ENCODE results near the gene CCDC68.
"Not testable (repeated sequence)": the region's sequence is repeated elsewhere in the genome, so short reads cannot be mapped to it uniquely, and the experiment has no call there.

CCDC68 gene, protein sequence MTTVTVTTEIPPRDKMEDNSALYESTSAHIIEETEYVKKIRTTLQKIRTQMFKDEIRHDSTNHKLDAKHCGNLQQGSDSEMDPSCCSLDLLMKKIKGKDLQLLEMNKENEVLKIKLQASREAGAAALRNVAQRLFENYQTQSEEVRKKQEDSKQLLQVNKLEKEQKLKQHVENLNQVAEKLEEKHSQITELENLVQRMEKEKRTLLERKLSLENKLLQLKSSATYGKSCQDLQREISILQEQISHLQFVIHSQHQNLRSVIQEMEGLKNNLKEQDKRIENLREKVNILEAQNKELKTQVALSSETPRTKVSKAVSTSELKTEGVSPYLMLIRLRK

DNA sequence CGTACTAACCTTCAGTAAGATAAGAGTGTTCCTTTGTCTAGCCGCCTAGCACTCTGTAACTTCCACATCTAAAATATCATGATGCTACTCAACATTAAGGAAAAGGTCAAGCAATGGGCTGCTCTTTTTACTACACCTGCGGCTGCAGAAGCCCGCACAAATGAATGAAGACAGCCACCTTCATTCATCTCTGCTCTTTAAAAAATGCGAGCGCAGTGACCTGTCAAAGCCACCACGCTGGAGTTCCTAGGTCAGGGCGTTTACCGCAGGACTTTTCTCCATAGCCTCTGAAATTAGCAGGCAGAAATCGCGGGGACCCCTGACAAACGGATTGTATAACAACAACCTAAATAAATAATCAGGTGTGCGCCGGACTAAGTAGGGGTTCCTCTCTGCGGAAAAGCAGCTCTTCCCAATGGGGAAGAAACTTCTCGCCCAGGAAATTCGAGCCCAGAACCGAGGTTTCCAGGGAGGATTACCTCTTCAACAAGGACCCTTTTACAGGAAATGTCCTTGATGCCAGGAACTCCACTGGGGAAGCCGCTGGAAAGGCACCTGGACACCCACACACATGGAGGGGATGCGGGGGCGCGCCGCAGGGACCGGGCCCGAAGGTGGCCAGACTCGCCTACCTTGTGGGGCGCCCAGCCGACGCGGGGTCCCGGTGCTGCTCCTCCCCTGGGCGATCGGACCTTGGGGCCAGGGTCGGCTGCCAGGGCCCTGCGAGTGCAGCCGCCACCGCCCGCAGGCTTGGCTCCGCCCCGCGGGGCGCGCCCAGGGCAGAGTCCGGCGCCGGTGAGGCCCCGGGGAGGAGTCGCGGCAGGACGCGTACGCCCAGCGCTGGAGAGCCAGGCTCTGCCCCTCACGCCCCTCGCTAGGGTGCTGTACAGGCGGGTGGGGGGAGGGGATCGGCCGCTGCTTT lies at the start of gene CCDC68:
Gene CCDC68 (minus strand): TSS at position 758 of the 922 bp plus-strand sequence. CDS start 16,670 bp downstream, outside the sequence.
- no peak for DNase-seq (ENCODE audit: low read depth in 2 of 2, low spot score in 1 of 2)

DNA sequence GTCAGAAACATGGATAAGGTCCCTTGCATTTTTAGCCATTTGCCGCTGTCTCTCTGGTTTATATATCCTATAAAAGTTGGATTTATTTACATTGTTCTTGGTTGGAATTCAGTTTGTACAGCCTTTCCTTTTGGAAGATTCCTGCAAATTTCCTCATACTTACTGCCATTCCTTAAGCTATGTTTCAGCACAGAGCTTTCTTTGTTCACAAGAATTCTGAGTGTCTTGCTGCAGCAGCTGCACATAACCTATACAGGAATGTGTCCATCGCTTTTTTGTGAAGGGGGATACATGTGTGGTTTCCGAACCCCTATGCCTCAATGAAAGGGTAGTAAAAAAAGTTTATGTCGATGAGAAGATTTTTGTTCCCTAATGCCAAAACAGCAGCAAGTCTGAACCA lies 48.3 kb upstream of the CCDC68 start:
- DNase-seq (ENCODE audit: low read depth in 2 of 2, low spot score in 1 of 2), result no peak

- no peak for DNase-seq (ENCODE audit: low read depth in 2 of 2, low spot score in 1 of 2)
Measured at GRCh38 chr18:55003695-55004094, 44.4 kb upstream of the CCDC68 start.

DNA sequence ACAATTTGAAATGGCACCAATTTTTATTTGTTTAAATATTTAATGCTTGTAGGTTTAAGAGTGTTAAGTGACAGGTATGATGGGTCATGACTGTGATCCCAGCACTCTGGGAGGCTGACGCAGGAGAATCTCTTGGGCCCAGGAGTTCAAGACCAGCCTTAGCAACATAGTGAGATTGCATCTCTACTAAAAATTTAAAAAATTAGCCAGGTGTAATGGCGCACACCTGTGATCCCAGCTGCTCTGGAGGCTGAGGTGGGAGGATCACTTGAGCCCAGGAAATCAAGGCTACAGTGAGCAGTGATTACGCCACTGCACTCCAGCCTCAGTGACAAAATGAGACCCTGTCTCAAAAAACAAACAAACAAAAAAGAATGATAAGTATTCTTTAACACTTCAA lies 43.0 kb upstream of the CCDC68 start:
- no peak for DNase-seq (ENCODE audit: low read depth in 2 of 2, low spot score in 1 of 2)

GRCh38 chr18:55001394-55002024 lies 42.2 kb upstream of the CCDC68 start:
- DNase-seq (ENCODE audit: low read depth in 2 of 2, low spot score in 1 of 2), result no peak

DNA sequence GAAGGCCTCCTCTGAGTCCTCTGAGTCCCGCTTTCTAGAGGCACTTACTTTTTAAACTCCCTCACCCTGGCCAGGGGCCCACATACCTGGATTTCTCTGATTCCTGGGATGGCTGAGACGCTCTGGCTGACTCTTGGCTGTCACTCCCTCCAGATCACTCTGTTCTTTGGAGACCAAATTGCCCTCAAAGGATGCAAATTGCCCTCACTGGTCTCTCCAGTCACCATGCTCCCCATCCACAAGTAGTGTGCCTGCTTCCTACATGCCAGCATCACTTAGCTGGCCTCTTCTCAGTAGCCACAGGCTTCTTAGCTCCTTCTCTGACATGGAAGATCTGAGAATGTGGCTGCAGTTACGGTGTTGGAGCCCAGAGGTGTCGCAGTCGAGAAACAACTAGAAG lies 41.3 kb upstream of the CCDC68 start:
- no peak for DNase-seq (ENCODE audit: low read depth in 2 of 2, low spot score in 1 of 2)

DNA sequence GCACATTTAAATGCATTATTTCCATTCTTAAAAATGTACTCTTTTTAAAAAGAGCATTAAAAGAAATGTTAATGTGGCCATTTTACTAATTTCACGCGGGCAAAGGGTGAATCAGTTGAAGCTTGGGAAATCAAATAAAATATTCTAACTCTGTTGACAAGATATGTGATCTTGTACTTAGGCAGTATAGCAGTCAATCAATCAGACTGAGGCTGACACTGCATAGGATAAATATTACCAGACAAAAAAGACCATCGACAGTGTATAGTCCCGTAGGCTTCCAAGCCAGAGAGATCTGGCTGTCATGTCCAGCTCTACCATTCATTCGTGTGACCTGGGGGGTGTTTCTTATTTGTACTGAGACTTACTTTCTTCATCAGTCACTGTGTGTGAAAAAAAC lies 39.8 kb upstream of the CCDC68 start:
- DNase-seq (ENCODE audit: low read depth in 2 of 2, low spot score in 1 of 2), result no peak

- DNase-seq (ENCODE audit: low read depth in 2 of 2, low spot score in 1 of 2), result no peak
Measured at GRCh38 chr18:54995421-54996143, 36.3 kb upstream of the CCDC68 start.

DNA sequence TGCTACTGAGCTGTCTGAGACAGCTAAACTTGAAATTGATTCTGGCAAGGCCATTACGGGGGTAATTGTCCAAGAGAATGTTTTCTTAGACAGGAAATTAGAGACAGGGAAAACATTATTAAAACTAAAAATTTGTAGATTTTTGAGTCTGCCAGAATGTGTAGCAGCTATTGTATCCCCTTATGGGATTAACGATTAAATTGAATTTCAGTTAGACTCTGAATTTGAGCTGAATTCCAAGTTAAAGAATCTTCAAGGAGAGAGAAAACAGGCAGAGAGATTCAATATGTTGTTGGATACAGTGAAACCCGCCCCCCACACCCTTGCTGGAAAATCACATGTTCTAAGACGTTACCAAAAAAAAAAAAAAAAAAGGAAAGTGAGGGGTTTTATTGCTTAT lies 32.7 kb upstream of the CCDC68 start:
- no peak for DNase-seq (ENCODE audit: low read depth in 2 of 2, low spot score in 1 of 2)

DNA sequence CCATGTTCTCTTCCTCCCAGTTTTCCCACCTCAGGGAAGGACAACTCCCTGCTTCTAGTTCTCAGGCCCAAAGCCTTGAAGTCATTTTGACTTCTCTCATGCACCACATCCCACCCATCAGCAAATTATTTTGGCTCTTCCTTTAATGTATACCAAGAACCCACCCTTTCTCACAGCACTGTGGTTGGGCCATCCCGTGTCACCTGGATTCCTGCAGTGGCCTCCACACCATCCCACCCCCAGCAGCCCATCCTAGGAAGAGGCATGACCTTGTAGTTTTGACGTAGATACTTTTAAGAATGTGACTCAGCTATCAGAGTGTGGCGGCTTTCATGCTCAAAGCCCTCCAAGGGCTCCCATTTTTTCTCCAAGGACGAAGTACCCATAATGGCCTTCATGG lies 25.6 kb upstream of the CCDC68 start:
- DNase-seq (ENCODE audit: low read depth in 2 of 2, low spot score in 1 of 2), result no peak

- DNase-seq (ENCODE audit: low read depth in 2 of 2, low spot score in 1 of 2), result no peak
Measured at GRCh38 chr18:54983791-54984190, 24.5 kb upstream of the CCDC68 start.

DNA sequence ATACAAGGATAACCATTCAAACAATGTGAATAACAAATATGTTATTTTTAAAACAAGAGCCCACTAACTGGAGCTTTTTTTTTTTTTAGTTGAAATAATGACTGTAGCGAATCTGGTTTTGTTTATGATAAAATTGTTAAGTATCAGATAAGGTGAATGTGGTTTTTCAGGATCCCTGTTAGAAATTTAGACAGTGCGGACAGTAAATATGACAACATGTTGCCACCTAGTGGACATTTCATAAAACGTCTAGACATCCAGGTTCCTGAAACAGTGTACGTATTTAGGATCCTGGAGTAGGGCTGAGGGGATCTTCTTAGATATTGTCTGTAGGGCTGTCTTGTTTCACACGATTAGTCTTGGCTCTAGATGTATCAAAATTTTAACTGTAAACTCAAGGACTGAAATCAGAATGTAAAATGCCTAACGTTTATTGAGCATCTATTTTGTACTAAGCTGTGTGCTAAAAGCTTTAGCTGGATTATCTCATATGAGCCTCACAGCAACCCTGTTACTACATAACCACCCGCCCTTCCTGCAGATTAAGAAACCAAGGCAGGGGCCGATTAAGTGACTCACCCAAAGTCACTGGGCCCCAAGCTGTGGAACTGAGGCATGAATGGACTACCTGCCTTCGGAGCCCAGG lies 23.9 kb upstream of the CCDC68 start:
- no peak for DNase-seq (ENCODE audit: low read depth in 2 of 2, low spot score in 1 of 2)

- no peak for DNase-seq (ENCODE audit: low read depth in 2 of 2, low spot score in 1 of 2)
Measured at GRCh38 chr18:54981076-54981475, 21.8 kb upstream of the CCDC68 start.

DNA sequence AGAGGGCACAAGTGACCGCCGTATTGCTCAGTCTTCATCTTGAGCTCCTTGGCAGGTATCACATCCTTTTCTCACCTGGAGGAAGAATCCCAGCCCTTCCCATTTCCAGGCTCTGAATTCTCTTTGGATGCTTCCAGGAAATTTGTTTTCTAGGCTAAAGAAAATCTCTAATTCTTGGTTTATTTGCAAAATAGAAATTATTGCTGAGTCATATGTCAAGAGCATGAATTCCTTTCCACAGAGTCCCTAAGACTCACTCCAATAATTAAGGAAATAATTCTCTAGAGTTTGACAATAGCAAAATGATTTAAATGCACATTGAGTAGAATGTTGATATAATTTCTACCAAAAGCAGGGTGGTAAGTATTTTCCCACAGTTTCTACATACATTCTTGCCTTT lies 16.3 kb upstream of the CCDC68 start:
- DNase-seq (ENCODE audit: low read depth in 2 of 2, low spot score in 1 of 2), result no peak

DNA sequence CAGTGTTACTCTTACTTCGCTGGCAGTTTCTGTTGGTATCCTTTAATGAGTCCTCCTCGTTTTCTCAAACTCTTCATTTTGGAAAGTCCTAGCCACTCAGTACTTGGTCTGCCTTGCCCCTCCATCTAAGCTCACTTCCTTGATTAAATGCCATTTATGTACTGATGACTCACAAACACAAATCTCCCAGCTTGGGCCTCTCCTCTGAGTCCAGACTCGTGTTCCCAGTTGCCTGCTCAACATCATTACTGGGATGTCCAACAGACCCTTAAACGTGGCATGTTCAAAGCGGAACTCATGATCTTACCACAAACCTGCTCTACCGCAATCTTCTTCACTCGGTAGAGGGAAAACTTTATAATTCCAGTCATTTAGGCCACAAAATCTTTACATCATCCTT lies 13.8 kb upstream of the CCDC68 start:
- DNase-seq (ENCODE audit: low read depth in 2 of 2, low spot score in 1 of 2), result no peak

DNA sequence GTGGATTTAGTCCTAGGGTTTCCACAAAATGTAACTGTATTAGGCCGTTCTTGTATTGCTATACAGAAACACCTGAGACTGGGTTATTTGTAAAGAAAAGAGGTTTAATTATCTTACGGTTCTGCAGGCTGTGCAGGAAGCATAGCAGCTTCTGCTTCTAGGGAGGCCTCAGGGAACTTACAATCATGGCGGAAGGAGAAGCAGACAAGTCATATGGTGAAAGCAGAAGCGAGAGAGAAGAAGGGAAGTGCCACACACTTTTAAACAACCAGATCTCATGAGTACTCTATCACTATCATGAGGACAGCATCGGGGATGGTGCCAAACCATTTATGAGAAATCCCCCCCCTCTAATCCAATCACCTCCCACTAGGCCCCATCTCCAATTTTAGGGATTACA lies 9.5 kb upstream of the CCDC68 start:
- DNase-seq (ENCODE audit: low read depth in 2 of 2, low spot score in 1 of 2), result no peak

DNA sequence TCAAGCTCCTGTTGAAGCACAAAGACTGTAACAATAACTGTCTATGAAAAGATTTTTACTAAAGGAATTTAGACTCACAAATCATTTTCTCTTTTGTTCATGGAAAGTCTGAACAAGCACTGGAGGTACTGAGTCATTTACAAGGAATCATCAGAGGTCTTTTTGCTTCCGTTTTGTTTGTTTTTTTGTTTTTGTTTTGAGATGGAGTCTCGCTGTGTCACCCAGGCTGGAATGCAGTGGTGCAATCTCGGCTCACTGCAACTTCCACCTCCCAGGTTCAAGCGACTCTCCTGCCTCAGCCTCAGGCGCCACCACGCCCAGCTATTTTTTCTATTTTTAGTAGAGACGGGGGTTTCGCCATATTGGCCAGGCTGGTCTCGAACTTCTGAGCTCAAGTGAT lies 9.0 kb upstream of the CCDC68 start:
- not testable (repeated sequence) for DNase-seq (ENCODE audit: low read depth in 2 of 2, low spot score in 1 of 2)

- no peak for DNase-seq (ENCODE audit: low read depth in 2 of 2, low spot score in 1 of 2)
Measured at GRCh38 chr18:54967786-54968185, 8.5 kb upstream of the CCDC68 start.

GRCh38 chr18:54964741-54965140 lies 5.5 kb upstream of the CCDC68 start:
- no peak for DNase-seq (ENCODE audit: low read depth in 2 of 2, low spot score in 1 of 2)

DNA sequence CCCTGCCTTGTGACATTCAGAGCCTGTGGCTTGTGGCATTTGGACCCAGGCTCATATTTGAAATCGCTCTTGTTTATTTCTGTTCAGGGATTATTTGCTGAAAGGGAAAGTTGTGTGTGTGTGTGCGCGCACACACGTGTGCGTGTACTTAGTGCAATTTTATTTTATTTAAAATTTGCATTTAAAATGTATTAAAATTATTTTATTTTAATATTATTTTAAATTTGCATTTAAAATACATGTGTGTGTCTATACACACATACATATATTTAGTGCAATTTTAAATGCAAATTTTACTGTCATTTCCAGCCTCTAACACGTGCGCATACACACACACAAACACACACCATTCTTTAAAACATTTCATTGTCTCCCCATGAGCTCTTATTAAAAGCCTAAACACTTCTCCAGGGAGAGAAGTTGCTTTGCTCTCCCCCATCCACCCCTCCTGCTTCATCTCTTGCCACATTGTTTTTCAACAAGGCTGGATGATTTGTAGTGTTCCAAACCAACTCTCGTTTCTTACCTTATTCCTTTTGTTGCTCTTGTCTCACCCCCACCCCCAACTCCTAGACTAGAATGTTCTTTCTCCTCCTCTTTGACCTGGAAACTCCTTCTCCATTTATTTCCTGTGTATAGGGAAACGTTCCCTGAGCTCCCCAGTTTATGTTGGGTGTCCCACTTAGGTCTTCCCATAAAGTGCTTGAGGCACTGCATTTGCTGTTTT lies 3.8 kb upstream of the CCDC68 start:
- no peak for DNase-seq (ENCODE audit: low read depth in 2 of 2, low spot score in 1 of 2)
